Activated naive CD4-positive, alpha-beta T cell treated with anti-CD3 and anti-CD28 coated beads, Interleukin-2, amount 50 U/mL, for 72 hours (primary cell): ENCODE measurements around the gene DOCK9. TPM values are rescaled to one million over a fixed set of nuclear protein-coding genes. Genes with fewer than 3 reads are reported as not detected.

Experiments
- ATAC-seq, 2 donors: fragments of 150-1000 bp; cut with Tn5 transposase; 2 replicates each; pipeline ENCODE4 v1.10.0; 2021; ENCODE audit warnings: mild to moderate bottlenecking in 2 of 2, moderate library complexity in 2 of 2
- DNase-seq, 2 donors: peaks; one replicate each; pipeline ENCODE4 v3.0.0; 2021 to 2022; ENCODE audit warnings: low spot score in 2 of 2
- H3K27ac Mint-ChIP-seq, 2 donors: one replicate each; pipeline ENCODE4 v1.8.0; 2022; ENCODE audit warnings: mild to moderate bottlenecking in 2 of 2, mixed read lengths in 2 of 2
- H3K36me3 Mint-ChIP-seq, 2 donors: one replicate each; pipeline ENCODE4 v1.8.0; 2022; ENCODE audit warnings: mixed read lengths in 2 of 2
- H3K9me3 Mint-ChIP-seq, 2 donors: one replicate each; pipeline ENCODE4 v1.8.0; 2022; ENCODE audit warnings: mixed read lengths in 2 of 2
- total RNA-seq, 2 donors: library from RNA; stranded (reverse); gene quantifications; one replicate each; pipeline ENCODE4 v1.2.3, GENCODE V29; 2022

DOCK9 gene
- total RNA-seq, 2 donors from 2014 or later = 32.4 to 60.5 TPM

DNA sequence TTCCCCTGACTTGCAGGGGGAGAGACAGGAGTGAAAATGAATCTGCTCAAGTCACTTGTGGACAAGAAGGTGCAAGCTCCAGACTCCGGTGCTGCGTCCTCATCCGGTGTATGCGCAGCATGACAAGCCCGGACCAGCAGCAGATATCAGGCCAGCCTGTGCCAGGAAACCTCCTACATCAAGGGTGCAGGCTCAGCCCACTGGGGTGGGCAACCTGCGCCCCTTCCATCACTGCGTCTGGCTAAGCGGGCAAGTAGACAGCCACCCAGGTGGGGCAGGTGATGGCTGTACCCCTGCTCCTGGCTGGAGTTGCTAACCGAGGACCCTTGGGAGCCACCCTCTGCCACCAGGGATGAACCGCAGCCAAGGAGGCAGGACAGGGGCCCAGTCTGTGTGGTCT lies 192.5 kb downstream of the DOCK9 start:
- Mint-ChIP-seq H3K9me3 (peaks cover 4% of the 10 kb centered on the region in 2 donors), H3K27ac (no peak overlapping the region), H3K36me3 (no peaks in the 10 kb centered on the region)
- no peak for DNase-seq
- no peak for ATAC-seq

DNA sequence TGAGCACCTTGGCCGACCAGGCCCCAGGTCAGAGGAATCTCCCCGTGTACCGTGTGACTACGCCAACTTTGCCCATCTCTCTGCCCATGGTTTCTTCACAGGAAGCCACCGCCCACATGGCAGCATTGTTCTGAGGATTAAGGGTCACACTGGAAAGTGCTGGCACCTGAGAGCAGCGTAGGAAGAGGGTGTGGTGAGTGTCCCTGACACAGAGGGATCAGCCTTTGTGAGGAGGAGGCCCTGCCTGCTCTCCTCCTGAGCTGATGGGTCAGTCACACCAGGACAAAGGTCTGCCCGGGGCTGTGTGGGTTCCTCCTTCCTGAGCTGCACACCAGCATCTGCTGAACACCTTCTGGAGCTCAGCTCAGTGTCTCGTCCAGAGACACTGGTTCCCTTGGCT lies 193.2 kb downstream of the DOCK9 start:
- Mint-ChIP-seq H3K9me3 (peaks cover 4% of the 10 kb centered on the region in 2 donors), H3K27ac (no peak overlapping the region), H3K36me3 (no peaks in the 10 kb centered on the region)
- DNase-seq (no peak), ATAC-seq (no peak)

DNA sequence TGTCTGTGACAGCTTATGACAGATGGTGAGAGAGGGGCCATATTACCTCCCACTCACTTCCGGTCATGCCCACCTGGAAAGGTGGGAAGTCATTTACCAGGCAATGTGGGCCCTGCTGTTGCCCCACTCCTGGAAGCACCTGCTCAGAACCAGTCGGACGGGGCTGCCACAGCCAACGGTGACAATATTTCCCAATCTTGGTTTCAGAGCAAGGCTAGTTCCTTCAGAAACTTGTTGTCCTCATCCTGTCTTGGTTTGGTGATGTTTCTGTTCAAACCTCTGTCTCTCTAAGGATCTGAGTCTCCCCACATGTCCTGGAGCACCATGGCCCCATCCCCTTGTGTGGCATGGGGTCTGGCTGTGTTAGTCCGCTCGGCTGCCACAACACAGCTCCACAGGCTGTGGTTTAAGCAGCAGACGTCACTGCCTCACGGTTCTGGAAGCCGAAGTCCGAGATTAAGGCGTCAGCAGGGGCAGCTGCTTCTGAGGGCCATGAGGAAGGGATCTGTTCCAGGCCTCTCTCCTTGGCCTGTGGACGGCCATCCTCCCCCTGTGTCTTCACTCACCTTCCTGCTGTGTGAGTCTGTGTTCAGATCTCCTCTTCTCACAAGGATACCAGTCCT lies 193.9 kb downstream of the DOCK9 start:
- Mint-ChIP-seq H3K36me3 (no peaks in the 10 kb centered on the region), H3K27ac (no peak overlapping the region), H3K9me3 (peaks cover 4% of the 10 kb centered on the region in 2 donors)
- ATAC-seq (no peak), DNase-seq (no peak)

DNA sequence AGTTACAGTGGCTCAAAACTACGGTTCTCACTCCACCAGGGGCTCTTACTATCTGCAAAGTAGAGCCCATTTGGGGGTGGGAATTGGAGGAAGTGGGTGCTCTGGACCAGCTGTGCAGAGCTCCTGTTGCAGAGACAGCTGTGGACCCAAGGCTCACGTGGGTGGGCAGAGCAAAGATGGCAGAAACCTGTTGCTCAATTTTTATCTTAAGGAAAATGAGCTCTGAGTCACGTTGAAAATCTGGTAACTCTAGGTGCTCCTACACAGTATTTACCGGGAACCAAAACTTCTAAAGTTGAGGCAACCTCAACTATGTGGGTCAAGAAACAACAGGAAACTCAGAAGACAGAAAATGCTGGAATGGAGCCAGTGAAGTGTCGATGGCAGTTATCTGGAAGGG lies 195.2 kb downstream of the DOCK9 start:
- Mint-ChIP-seq H3K36me3 (no peaks in the 10 kb centered on the region), H3K27ac (no peak overlapping the region), H3K9me3 (peaks cover 3 to 4% of the 10 kb centered on the region in 2 donors)
- ATAC-seq (no peak), DNase-seq (no peak)

DNA sequence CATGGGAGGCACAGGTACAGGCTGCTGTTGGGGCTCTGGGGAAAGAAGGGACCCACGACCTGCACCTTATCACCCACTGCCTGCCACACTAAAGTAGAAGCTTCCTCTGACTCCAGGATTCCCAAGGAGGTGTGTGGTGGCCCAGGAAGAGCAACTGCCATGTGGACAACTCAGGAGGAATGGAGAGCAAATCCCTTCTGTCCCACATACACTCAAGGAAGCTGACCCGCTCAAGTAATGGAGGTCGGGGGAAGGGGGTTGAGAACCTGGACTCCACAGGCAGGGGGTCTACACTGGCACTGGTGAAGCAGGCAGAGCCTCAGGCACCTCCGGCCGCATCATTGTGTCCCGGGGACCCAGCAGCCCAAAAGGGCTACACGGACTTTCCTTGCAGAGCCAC lies 196.0 kb downstream of the DOCK9 start:
- H3K9me3 Mint-ChIP-seq = peaks cover 0 to 4% of the 10 kb centered on the region in 2 donors
- no peaks in the 10 kb centered on the region for H3K36me3 Mint-ChIP-seq
- DNase-seq (no peak), ATAC-seq (no peak)
- no peak overlapping the region for H3K27ac Mint-ChIP-seq

DNA sequence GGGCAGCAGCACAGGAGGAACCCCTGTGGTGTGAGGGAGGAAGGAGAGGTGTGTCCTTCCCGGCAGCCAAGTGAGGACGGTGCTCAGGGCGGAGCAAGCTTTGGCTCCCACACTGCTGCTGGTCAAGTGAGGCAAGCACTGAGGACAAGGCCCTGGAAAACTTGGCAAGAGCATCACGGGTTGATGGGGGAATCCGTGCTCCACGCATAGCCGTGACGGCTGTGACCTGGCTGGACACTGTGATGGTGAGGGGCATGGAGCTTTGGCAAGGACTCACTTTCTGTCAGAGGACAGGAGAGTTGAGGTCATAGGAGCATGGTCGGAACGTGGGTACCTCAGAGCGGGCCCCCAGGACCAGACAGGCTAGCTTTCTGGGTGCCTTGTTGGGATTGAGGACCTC lies 196.4 kb downstream of the DOCK9 start:
- no peak for ATAC-seq
- H3K27ac Mint-ChIP-seq = peak overlapping the region in 1 of 2 donors; percentile 44
- H3K36me3 Mint-ChIP-seq = no peaks in the 10 kb centered on the region
- peaks cover 0 to 4% of the 10 kb centered on the region in 2 donors for H3K9me3 Mint-ChIP-seq
- no peak for DNase-seq

DNA sequence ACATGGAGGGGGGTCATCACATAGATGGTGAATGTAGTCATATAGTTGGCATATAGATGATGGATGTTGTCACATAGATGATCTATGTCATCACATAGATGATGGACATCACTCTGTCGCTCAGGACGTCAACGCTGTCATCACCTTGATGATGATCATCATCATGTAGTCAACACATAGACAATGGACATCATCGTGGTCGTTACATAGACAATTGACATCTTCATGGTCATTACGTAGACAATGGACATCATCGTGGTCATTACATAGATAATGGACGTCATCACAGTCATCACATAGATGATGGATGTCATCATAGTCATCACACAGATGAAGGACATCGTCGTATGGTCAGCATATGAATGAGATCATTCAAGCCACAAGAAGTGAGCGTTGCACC lies 196.8 kb downstream of the DOCK9 start:
- DNase-seq = no peak
- Mint-ChIP-seq H3K36me3 (no peaks in the 10 kb centered on the region), H3K9me3 (peaks cover 0 to 4% of the 10 kb centered on the region in 2 donors), H3K27ac (peak overlapping the region in 1 of 2 donors; percentile 44)
- ATAC-seq = no peak

DNA sequence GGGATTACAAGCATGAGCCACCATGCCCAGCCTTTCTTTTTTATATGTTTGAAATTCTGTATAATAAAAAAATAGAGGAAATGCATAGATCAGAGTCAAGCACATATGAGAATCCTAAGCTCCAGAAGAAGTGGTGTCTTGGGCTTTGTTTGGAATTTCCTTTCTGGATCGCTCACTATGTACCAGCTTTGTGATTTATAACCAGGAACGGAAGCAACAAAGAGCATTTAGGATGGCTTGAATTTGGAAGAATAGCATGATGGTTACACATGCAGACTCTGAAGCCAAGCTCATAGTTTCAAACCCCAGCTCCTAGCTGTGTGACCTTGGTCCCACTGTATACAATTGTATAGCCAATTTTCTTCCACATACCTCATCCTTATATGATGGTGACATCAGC lies 197.4 kb downstream of the DOCK9 start:
- Mint-ChIP-seq H3K27ac (no peak overlapping the region), H3K36me3 (no peaks in the 10 kb centered on the region), H3K9me3 (peaks cover 0 to 4% of the 10 kb centered on the region in 2 donors)
- DNase-seq (no peak), ATAC-seq (no peak)

DNA sequence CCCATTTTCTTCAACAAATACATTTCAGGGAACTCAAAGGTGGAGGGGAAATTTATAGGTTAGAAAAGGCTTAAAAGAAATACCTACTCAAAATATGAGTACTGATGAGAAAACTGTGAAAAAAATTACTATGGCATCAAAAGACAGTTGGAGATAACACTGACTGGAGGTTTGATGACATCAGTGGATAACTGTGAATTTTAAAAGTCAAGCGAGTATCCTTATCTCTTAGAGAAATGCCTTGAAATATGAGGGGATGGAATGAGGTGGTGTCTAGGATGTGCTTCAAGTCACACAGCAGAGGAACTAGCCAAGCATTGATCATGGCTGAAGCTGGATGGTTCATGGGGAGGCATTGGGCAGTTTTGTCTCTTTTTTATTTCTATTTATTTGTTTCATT lies 198.2 kb downstream of the DOCK9 start:
- Mint-ChIP-seq H3K27ac (no peak overlapping the region), H3K36me3 (no peaks in the 10 kb centered on the region), H3K9me3 (peaks cover 0 to 4% of the 10 kb centered on the region in 2 donors)
- no peak for ATAC-seq
- DNase-seq = no peak

DNA sequence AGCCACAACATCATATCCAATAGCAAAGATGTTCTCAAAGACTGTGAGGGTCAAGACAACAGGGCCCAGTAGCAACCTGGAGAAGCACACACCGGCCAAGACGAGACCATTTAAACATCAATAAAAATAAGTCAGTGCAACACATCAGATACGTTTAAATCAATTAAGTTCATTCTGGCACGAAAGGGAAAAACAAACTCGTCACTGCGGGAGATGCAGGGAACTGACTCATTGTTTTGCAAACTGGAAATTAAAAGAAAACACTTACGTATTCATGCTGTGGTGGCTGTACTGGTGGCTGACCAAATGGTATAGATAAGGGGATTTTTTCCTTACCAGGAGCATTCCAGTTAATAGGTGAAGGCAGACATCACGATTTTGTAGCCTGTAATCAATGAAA lies 199.1 kb downstream of the DOCK9 start:
- peaks cover 0 to 4% of the 10 kb centered on the region in 2 donors for H3K9me3 Mint-ChIP-seq
- H3K36me3 Mint-ChIP-seq = no peaks in the 10 kb centered on the region
- no peak for DNase-seq
- no peak overlapping the region for H3K27ac Mint-ChIP-seq
- ATAC-seq = no peak

DNA sequence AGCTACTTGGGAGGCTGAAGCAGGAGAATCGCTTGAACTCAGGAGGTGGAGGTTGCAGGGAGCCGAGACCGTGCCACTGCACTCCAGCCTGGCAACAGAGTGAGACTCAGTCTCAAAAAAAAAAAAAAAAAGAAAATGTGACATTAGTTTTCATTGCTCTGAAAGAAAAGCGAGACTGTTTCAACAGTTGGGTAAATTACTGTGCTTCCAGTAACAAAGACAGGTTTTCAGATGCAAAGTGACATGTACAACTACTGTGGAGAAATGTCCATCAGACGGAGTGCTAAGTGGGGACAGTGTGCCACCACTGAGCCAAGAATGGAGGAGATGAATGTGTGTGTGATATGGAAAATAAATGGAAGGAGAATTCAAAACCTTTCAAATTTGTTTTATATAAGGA lies 201.2 kb downstream of the DOCK9 start:
- Mint-ChIP-seq H3K27ac (no peak overlapping the region), H3K36me3 (no peaks in the 10 kb centered on the region), H3K9me3 (peaks cover 0 to 4% of the 10 kb centered on the region in 2 donors)
- DNase-seq = no peak
- no peak for ATAC-seq

DNA sequence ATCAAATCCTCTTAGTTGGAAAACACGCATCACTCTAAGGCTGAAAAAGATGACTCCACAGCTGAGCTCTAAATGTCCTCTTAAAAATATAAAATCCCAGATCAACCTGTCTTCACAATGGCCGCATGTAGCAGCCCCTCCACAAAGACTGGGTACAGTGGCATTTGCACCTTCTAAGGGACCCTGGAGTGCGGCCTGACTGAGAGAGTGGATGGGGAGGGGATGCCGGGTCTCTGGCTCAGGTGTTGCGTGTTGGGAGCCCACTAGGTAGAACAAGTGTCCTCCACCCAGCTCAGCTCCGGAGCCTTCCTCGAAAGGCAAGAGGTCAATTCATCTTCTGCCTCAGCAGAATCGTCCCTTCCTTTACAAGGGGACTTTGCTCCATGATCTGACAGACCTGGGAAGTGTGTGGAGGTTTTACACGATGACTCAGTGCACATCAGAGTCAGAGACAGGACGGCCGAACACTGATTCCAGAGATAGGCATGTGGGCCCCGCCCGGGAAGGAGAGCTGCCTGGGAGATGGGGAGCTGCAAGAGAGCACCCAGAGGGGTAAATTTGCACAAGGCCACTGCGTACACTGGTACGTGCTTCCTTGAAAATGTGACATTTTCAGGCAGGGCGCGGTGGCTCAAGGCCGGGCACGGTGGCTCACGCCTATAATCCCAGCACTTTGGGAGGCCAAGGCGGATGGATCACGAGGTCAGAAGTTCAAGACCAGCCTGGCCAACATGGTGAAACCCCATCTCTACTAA lies 201.8 kb downstream of the DOCK9 start:
- no peak overlapping the region for H3K27ac Mint-ChIP-seq
- no peaks in the 10 kb centered on the region for H3K36me3 Mint-ChIP-seq
- DNase-seq = no peak
- ATAC-seq = no peak
- peaks cover under 1 to 4% of the 10 kb centered on the region in 2 donors for H3K9me3 Mint-ChIP-seq

DNA sequence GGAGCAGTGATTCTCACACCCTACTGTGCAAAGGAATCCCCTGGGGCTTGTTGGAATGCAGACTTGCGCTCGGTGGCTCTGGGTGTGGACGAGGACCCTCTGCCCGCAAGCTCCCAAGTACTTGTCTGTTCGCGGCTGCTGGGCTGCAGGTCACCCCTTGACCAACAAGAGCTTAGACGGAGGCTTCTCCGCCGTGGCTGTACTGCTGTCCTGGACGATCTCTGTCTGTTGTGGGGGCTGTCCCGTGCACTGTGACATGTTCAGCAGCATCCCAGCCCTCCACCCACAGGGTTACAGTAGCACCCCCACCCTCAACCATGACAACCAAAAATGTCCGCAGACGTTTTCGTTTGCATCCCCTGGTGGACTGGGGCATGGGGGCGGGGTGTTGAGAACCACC lies 202.5 kb downstream of the DOCK9 start:
- no peak for ATAC-seq
- no peak for DNase-seq
- peaks cover 2% of the 10 kb centered on the region in 2 donors for H3K36me3 Mint-ChIP-seq
- no peak overlapping the region for H3K27ac Mint-ChIP-seq
- peaks cover 2 to 6% of the 10 kb centered on the region in 2 donors for H3K9me3 Mint-ChIP-seq

DNA sequence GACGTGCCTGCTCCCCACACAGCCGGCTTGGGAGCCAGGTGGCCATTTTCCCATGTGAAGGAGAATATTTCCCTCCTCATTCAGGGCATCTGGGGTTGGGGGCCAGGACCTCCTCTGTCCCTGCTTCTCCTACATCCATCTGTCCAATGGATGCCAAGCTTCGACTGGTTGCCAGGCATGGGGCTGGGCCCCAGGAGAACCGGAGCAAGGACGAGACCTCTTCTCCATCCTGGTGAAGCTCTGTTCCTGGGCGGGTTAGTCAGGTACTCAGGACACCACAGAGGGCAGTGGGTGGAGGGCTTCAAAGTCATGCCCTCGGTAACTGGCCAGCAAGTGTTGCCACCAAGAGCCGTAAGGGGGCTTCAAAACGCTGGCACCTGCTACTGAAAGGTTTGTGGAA lies 203.1 kb downstream of the DOCK9 start:
- no peak for ATAC-seq
- DNase-seq = no peak
- Mint-ChIP-seq H3K27ac (no peak overlapping the region), H3K9me3 (peaks cover 7 to 11% of the 10 kb centered on the region in 2 donors), H3K36me3 (peaks cover 5 to 6% of the 10 kb centered on the region in 2 donors)

DNA sequence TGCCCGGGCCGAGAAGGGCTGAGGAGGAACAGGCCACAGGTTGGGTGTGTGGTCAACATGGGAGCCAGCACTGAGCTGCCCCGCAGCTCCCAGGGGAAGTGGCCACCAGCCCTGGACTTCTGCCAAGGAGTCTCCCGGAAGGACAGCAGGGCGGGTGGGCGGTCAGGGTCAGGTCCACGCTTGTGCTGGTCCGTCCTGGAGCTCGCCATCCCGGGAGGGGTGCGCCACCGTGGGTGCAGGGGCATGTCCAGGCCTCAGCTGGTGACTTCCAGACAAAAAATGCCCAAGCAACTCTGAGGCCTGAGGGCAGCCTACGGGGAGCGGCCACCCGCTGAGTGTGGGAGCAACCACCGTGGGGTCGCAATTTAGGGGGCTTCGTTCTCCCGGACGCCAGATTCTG lies 203.9 kb downstream of the DOCK9 start:
- H3K36me3 Mint-ChIP-seq = peaks cover 11% of the 10 kb centered on the region in 2 donors

DNA sequence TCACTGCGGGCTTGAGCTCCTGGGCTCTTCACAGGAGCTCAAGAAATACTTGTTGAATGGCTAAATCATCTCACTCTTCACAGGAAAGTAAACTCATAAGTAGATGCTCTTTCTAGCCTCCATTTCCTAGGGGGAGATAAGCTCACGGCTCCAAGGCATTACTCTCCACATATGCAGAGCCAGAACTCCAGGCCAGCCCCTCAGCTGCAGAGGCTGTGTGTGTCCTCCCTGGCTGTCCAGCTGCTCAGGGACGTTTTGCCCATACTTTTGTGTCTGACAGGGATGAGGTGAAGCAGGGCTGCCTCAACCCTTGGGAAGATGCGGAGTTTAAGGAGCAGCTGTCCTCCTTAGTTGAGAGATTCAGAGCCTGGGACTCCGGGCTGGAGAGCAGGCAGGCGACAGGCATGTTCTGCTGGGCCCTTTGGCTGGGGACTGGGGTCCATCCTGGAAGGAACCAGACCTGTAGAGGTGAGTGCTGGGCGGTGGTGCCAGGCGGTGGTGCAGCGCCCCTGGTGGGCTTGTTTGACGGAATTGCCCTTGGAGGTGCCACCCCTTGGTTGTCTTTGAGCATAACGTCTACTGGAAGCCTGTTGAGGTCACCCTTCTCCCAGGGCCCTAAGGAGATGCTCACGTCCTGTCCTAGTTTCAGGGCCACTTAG lies 204.9 kb downstream of the DOCK9 start:
- Mint-ChIP-seq H3K27ac (no peak overlapping the region), H3K36me3 (peaks cover 11% of the 10 kb centered on the region in 2 donors), H3K9me3 (peaks cover 13 to 19% of the 10 kb centered on the region in 2 donors)
- ATAC-seq = no peak
- DNase-seq = no peak

More for the DNA sequence above, 203.9 kb downstream of the DOCK9 start:
- Mint-ChIP-seq H3K9me3 (peaks cover 13 to 18% of the 10 kb centered on the region in 2 donors), H3K27ac (no peak overlapping the region)
- ATAC-seq = no peak
- DNase-seq = no peak

DNA sequence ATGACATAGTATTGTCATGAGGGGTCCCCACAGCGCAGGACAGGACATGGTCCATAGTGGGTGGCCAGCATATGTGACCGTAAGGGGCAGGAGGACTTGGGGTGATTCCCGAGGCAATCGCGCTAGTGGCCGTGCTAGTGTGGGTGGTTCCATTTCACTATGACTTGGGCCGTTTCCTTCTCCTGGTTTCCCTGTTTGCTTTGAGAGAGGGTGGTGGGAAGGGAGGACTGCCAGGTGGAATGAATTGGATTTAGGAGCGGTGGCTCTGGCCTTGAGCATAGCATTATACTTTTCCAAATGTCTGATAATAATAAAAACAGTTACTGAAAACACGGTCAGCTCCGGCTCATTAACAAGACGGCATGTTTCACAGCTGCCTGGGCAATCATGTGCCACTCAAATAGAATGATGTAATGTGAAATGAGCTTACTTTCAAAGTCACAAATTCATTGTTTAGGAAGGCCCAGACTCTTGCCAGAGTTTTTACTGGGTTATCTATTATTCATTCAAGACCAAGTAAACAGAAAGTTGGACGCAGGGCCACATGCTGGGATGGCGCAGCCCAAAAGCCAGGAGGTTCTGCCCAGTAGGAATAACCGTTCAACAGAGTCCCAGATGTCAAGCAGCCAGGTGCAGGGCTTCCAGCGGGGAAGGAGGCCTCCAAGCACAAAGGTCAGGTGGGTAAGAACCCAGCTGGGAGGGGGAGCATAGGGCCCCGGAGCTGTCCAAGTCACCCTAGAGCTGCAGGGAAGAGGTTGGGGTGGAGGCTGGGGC lies 205.8 kb downstream of the DOCK9 start:
- DNase-seq (no peak), ATAC-seq (no peak)
- H3K27ac Mint-ChIP-seq = no peak overlapping the region
- peaks cover 13 to 19% of the 10 kb centered on the region in 2 donors for H3K9me3 Mint-ChIP-seq
- H3K36me3 Mint-ChIP-seq = peaks cover 11% of the 10 kb centered on the region in 2 donors
